ENCODE data around the gene IDE.
"Not testable (repeated sequence)": the region's sequence is repeated elsewhere in the genome, so short reads cannot be mapped to it uniquely, and the experiment has no call there.

IDE gene

GRCh38 chr10:92492748-92493240 lies 81.1 kb downstream of the IDE start:
- no peak for DNase-seq (ENCODE audit: low read depth in 2 of 2)

GRCh38 chr10:92490387-92490786 lies 83.5 kb downstream of the IDE start:
- DNase-seq (ENCODE audit: low read depth in 2 of 2): no peak

- DNase-seq (ENCODE audit: low read depth in 2 of 2): no peak
Measured at GRCh38 chr10:92486637-92487036, 87.3 kb downstream of the IDE start.

- DNase-seq (ENCODE audit: low read depth in 2 of 2): no peak
Measured at GRCh38 chr10:92483539-92483938, 90.4 kb downstream of the IDE start.

- DNase-seq (ENCODE audit: low read depth in 2 of 2): no peak
Measured at GRCh38 chr10:92480413-92480812, 93.5 kb downstream of the IDE start.

- DNase-seq (ENCODE audit: low read depth in 2 of 2): no peak
Measured at GRCh38 chr10:92479547-92479946, 94.3 kb downstream of the IDE start.

- no peak for DNase-seq (ENCODE audit: low read depth in 2 of 2)
Measured at GRCh38 chr10:92478536-92478935, 95.4 kb downstream of the IDE start.

GRCh38 chr10:92475357-92475868 lies 98.5 kb downstream of the IDE start:
- no peak for DNase-seq (ENCODE audit: low read depth in 2 of 2)

- no peak for DNase-seq (ENCODE audit: low read depth in 2 of 2)
Measured at GRCh38 chr10:92470026-92470425, 103.9 kb downstream of the IDE start.

- DNase-seq (ENCODE audit: low read depth in 2 of 2): no peak
Measured at GRCh38 chr10:92464364-92464763, 109.5 kb downstream of the IDE start.

GRCh38 chr10:92463582-92463981 lies 110.3 kb downstream of the IDE start:
- DNase-seq (ENCODE audit: low read depth in 2 of 2): no peak

GRCh38 chr10:92454955-92455354 lies 118.9 kb downstream of the IDE start:
- DNase-seq (ENCODE audit: low read depth in 2 of 2): not testable (repeated sequence)

GRCh38 chr10:92452313-92452712 lies 121.6 kb downstream of the IDE start:
- no peak for DNase-seq (ENCODE audit: low read depth in 2 of 2)

GRCh38 chr10:92451431-92451830 lies 122.5 kb downstream of the IDE start:
- no peak for DNase-seq (ENCODE audit: low read depth in 2 of 2)

- no peak for DNase-seq (ENCODE audit: low read depth in 2 of 2)
Measured at GRCh38 chr10:92450896-92451295, 123.0 kb downstream of the IDE start.

GRCh38 chr10:92440578-92440977 lies 133.3 kb downstream of the IDE start:
- no peak for DNase-seq (ENCODE audit: low read depth in 2 of 2)

GRCh38 chr10:92438220-92438619 lies 135.7 kb downstream of the IDE start:
- no peak for DNase-seq (ENCODE audit: low read depth in 2 of 2)

- DNase-seq (ENCODE audit: low read depth in 2 of 2): no peak
Measured at GRCh38 chr10:92436611-92437010, 137.3 kb downstream of the IDE start.

GRCh38 chr10:92436065-92436464 lies 137.8 kb downstream of the IDE start:
- DNase-seq (ENCODE audit: low read depth in 2 of 2): not testable (repeated sequence)

- DNase-seq (ENCODE audit: low read depth in 2 of 2): no peak
Measured at GRCh38 chr10:92434385-92434784, 139.5 kb downstream of the IDE start.

- no peak for DNase-seq (ENCODE audit: low read depth in 2 of 2)
Measured at GRCh38 chr10:92432596-92432995, 141.3 kb downstream of the IDE start.

GRCh38 chr10:92430103-92430502 lies 143.8 kb downstream of the IDE start:
- no peak for DNase-seq (ENCODE audit: low read depth in 2 of 2)

- DNase-seq (ENCODE audit: low read depth in 2 of 2): no peak
Measured at GRCh38 chr10:92421550-92421949, 152.3 kb downstream of the IDE start.

- DNase-seq (ENCODE audit: low read depth in 2 of 2): no peak
Measured at GRCh38 chr10:92420546-92421275, 153.2 kb downstream of the IDE start.
